ENCODE data around the gene TPRG1.
A peak's percentile ranks its signal among the peaks of the same experiment; 100 is the strongest.

The TPRG1 gene

GRCh38 chr3:189249987-189250386 lies 78.2 kb downstream of the TPRG1 start:
- no peak for TF ChIP-seq CTCF (IDR thresholded peaks at IDR 0.05)
- Mint-ChIP-seq H3K36me3 (ENCODE audit: low read depth) (peaks cover 8% of the 10 kb centered on the region), H3K4me1 (no peaks in the 10 kb centered on the region), H3K27ac (no peak overlapping the region), H3K9me3 (peaks cover 24% of the 10 kb centered on the region), H3K4me3 (no peak overlapping the region), H3K27me3 (ENCODE audit: low read depth, poor library complexity) (no peaks in the 10 kb centered on the region)
- DNase-seq = no peak

GRCh38 chr3:189258261-189258660 lies 86.5 kb downstream of the TPRG1 start:
- no peak overlapping the region for H3K27ac Mint-ChIP-seq
- peaks cover 10% of the 10 kb centered on the region for H3K27me3 Mint-ChIP-seq (ENCODE audit: low read depth, poor library complexity)
- no peak for TF ChIP-seq CTCF (IDR thresholded peaks at IDR 0.05)
- H3K4me3 Mint-ChIP-seq = no peak overlapping the region
- H3K4me1 Mint-ChIP-seq = no peaks in the 10 kb centered on the region
- peaks cover 28% of the 10 kb centered on the region for H3K9me3 Mint-ChIP-seq
- no peak for DNase-seq
- H3K36me3 Mint-ChIP-seq (ENCODE audit: low read depth) = peaks cover 8% of the 10 kb centered on the region

- no peak for DNase-seq
- peaks cover 6% of the 10 kb centered on the region for H3K9me3 Mint-ChIP-seq
- H3K36me3 Mint-ChIP-seq (ENCODE audit: low read depth) = no peaks in the 10 kb centered on the region
- H3K27me3 Mint-ChIP-seq (ENCODE audit: low read depth, poor library complexity) = peaks cover 6% of the 10 kb centered on the region
- no peak overlapping the region for H3K27ac Mint-ChIP-seq
- no peaks in the 10 kb centered on the region for H3K4me1 Mint-ChIP-seq
- TF ChIP-seq CTCF (IDR thresholded peaks at IDR 0.05) = no peak
- no peak overlapping the region for H3K4me3 Mint-ChIP-seq
These were observed 89.1 kb downstream of the TPRG1 start for GRCh38 chr3:189260556-189261493.

- Mint-ChIP-seq H3K9me3 (peaks cover under 1% of the 10 kb centered on the region), H3K27ac (no peak overlapping the region), H3K4me1 (no peaks in the 10 kb centered on the region), H3K27me3 (ENCODE audit: low read depth, poor library complexity) (no peaks in the 10 kb centered on the region), H3K4me3 (no peak overlapping the region), H3K36me3 (ENCODE audit: low read depth) (no peaks in the 10 kb centered on the region)
- DNase-seq = no peak
- no peak for TF ChIP-seq CTCF (IDR thresholded peaks at IDR 0.05)
These were observed 91.0 kb downstream of the TPRG1 start for GRCh38 chr3:189262746-189263145.

GRCh38 chr3:189267981-189268613 lies 96.3 kb downstream of the TPRG1 start:
- no peak overlapping the region for H3K4me3 Mint-ChIP-seq
- H3K4me1 Mint-ChIP-seq = no peaks in the 10 kb centered on the region
- no peaks in the 10 kb centered on the region for H3K36me3 Mint-ChIP-seq (ENCODE audit: low read depth)
- TF ChIP-seq CTCF (IDR thresholded peaks at IDR 0.05) = peak; percentile 31
- no peak for DNase-seq
- H3K9me3 Mint-ChIP-seq = no peaks in the 10 kb centered on the region
- H3K27ac Mint-ChIP-seq = no peak overlapping the region
- peaks cover 3% of the 10 kb centered on the region for H3K27me3 Mint-ChIP-seq (ENCODE audit: low read depth, poor library complexity)
